Psoas muscle (tissue), 8 donors: ENCODE measurements around the gene HTR3E. TPM values are rescaled to one million over a fixed set of nuclear protein-coding genes. Genes with fewer than 3 reads are reported as not detected.

Experiments used
- ATAC-seq, 4 donors: fragments of 200-7000 bp; cut with Tn5 transposase; one replicate each; pipeline ENCODE4 v1.9.1; 2020; ENCODE audit warnings: moderate library complexity in 3 of 4, mild to moderate bottlenecking in 2 of 4
- DNase-seq, 2 donors: peaks; one replicate each; pipeline ENCODE4 v3.0.0-alpha.2; 2020
- H3K27ac ChIP-seq: fragments of 200-600 bp; one replicate; pipeline ENCODE4 v1.8.0; 2022
- H3K27me3 ChIP-seq, 3 donors: fragments of 200-600 bp in 1 of 3; one replicate each; pipeline versions ENCODE4 v1.6.1 to v1.8.0; 2013 to 2022; ENCODE audit warnings: low read length in 2 of 3, mild to moderate bottlenecking in 2 of 3, moderate library complexity in 1 of 3; ENCODE audit not compliant: insufficient read depth in 3 of 3
- H3K36me3 ChIP-seq, 2 donors: fragments of 200-600 bp in 1 of 2; one replicate each; pipeline versions ENCODE4 v1.6.1 to v1.8.0; 2013 to 2022; ENCODE audit warnings: low read depth in 1 of 2, mild to moderate bottlenecking in 1 of 2, moderate library complexity in 1 of 2; ENCODE audit not compliant: insufficient read depth in 1 of 2
- H3K4me1 ChIP-seq: fragments of 200-600 bp; one replicate; pipeline ENCODE4 v1.8.0; 2022
- H3K4me3 ChIP-seq: fragments of 200-600 bp; one replicate; pipeline ENCODE4 v1.8.0; 2022; ENCODE audit warnings: mild to moderate bottlenecking
- H3K9me3 ChIP-seq: fragments of 200-600 bp; one replicate; pipeline ENCODE4 v1.8.0; 2022
- CTCF ChIP-seq: fragments of 200-600 bp; IDR thresholded peaks from one replicate; pipeline ENCODE4 v1.8.0; 2022; ENCODE audit warnings: antibody characterized with exemption
- WGBS, 3 donors: extraction: QIAGEN DNeasy Blood & Tissue Kit; methylation state at CpG; one replicate each; pipeline versions ENCODE4 v1.1.6 to v1.1.7; 2013; 5-methylcytosine and 5-hydroxymethylcytosine counted together
- intact Hi-C, 2 donors: fragments of 100-400 bp; cut with DNase I; formaldehyde crosslinking; loops; one replicate each; pipeline versions ENCODE4 v1.11.0 to v1.14.2; 2022
- polyA plus RNA-seq, 3 donors: library from polyadenylated mRNA; stranded (reverse); fragments of 200-250 nt; gene quantifications; one replicate each; pipeline ENCODE4 v1.2.3, GENCODE V29; 2013
- total RNA-seq, 4 donors: library from RNA; stranded (reverse); fragmentation: NEBNext Ultra II Directional in 2 of 4; extraction: Animal tissue kit (Norgen Biotek cat#: 25700) in 2 of 4; gene quantifications; one replicate each; pipeline versions ENCODE4 v1.2.1 to v1.2.4, GENCODE V29; 2021 to 2023
- donor health status: healthy with polysubstance abuse.
- donor health status: DM: no; HTN: no; CAD: no; lungs with moderate emphysema.
- donor health status: Bipolar disorder and iron deficiency.
- donor health status: healthy.
- donor health status: DM: yes; HTN: yes; CAD: no.
- donor health status: DM: no; HTN: no; CAD: no.
- donor health status: DM: no; HTN: no; CAD: no.
- donor health status: DM: yes; HTN: yes; CAD: no.

HTR3E gene
- total and polyA plus RNA-seq, 7 donors, result 0.01 TPM; not detected in 6

GRCh38 chr3:184134746-184135148, 37.9 kb downstream of the HTR3E start:
- H3K27ac ChIP-seq, result peak overlapping the region; percentile 93
- H3K27me3 ChIP-seq, result no peaks in the 10 kb centered on the region
- peaks cover 3 to 29% of the 10 kb centered on the region in 2 donors for H3K36me3 ChIP-seq
- peak overlapping the region; percentile 96 for H3K4me3 ChIP-seq
- ATAC-seq, result peak in 2 of 4 donors; percentile 9 to 12
- peaks cover 11% of the 10 kb centered on the region for H3K4me1 ChIP-seq
- TF ChIP-seq CTCF, result no peak
- intact Hi-C loops, result loop anchor here (2.0 to 5.0 kb wide), 5 partner anchors 20 to 237 kb away; partner anchors contain the start of genes ABCC5 (in 1 of the 2), DVL3 (in 1 of the 2) and PSMD2 (in 1 of the 2)
- no peak for DNase-seq
- 0% methylated on average over 21 of the region's 21 CpGs for WGBS, 3 donors
- no peaks in the 10 kb centered on the region for H3K9me3 ChIP-seq

- no peaks in the 10 kb centered on the region for H3K9me3 ChIP-seq
- peak; percentile 35 for TF ChIP-seq CTCF
- H3K27ac ChIP-seq, result peak within 1 kb of the TSS; percentile 93
- peak within 1 kb of the TSS; percentile 96 for H3K4me3 ChIP-seq
- intact Hi-C loops, result loop anchor here (2.0 to 5.0 kb wide), 4 partner anchors 19 to 238 kb away; partner anchors contain the start of genes DVL3 (in 1 of the 2) and PSMD2 (in 1 of the 2)
- peak; percentile 93 to 95 (median 94) for ATAC-seq
- 0% methylated on average over 55 to 56 of the region's 56 CpGs for WGBS, 3 donors
- peak; percentile 92 to 95 for DNase-seq
- no peaks in the 10 kb centered on the region for H3K27me3 ChIP-seq
- H3K36me3 ChIP-seq, result peaks cover 3 to 35% of the 10 kb centered on the region in 2 donors
- H3K4me1 ChIP-seq, result peaks cover 11% of the 10 kb centered on the region
Observed at GRCh38 chr3:184135149-184135910, 38.5 kb downstream of the HTR3E start, which contains the start of gene EIF2B5. Gene EIF2B5, plus strand, starts transcription at chr3:184135358. Its CDS starts 28 bp downstream, at chr3:184135386.

GRCh38 chr3:184135911-184136260, 39.0 kb downstream of the HTR3E start:
- Histone ChIP-seq H3K9me3 (no peaks in the 10 kb centered on the region), H3K36me3 (peaks cover 3 to 40% of the 10 kb centered on the region in 2 donors), H3K27ac (peak overlapping the region; percentile 93), H3K4me3 (peak overlapping the region; percentile 96), H3K27me3 (no peaks in the 10 kb centered on the region), H3K4me1 (peaks cover 11% of the 10 kb centered on the region)
- no peak for TF ChIP-seq CTCF
- WGBS, 3 donors, result 2 to 4% (median 2%) methylated on average over 9 of the region's 9 CpGs
- ATAC-seq (no peak), DNase-seq (no peak)
- intact Hi-C loops, result loop anchor here (2.0 to 5.0 kb wide), 4 partner anchors 19 to 239 kb away; partner anchors contain the start of genes DVL3 (in 1 of the 2) and PSMD2 (in 1 of the 2)

GRCh38 chr3:184140436-184140835, 43.6 kb downstream of the HTR3E start:
- intact Hi-C loops, result loop anchor here (5.0 to 10.0 kb wide), 2 partner anchors 42 to 246 kb away; no protein-coding TSS in a partner anchor
- Histone ChIP-seq H3K9me3 (no peaks in the 10 kb centered on the region), H3K27me3 (no peaks in the 10 kb centered on the region), H3K36me3 (peaks cover 31 to 86% of the 10 kb centered on the region in 2 donors), H3K4me1 (peaks cover 24% of the 10 kb centered on the region), H3K27ac (no peak overlapping the region), H3K4me3 (no peak overlapping the region)
- ATAC-seq, result no peak
- no peak for DNase-seq
- TF ChIP-seq CTCF, result no peak
- 81 to 91% (median 84%) methylated on average over 10 of the region's 10 CpGs for WGBS, 3 donors
